ENCODE measurements around the gene C19orf47. TPM values are rescaled to one million over a fixed set of nuclear protein-coding genes. Genes with fewer than 3 reads are reported as not detected.

Gene C19orf47
- total and polyA plus RNA-seq, 2 donors (not counting 3 experiments of a cell fraction or from before 2014, with no cell fraction given), result 16.4 to 27.0 TPM

GRCh38 chr19:40286971-40287421 lies 61.2 kb downstream of the C19orf47 start:
- Histone ChIP-seq H3K36me3 (ENCODE audit: control insufficient read depth in 2 of 2, extremely low read depth in 1 of 2, insufficient read depth in 2 of 2, low read length in 2 of 2) (peaks cover 0 to 3% of the 10 kb centered on the region in 2 experiments), H3K79me2 (ENCODE audit: control insufficient read depth, insufficient read depth, low read length) (peaks cover 28% of the 10 kb centered on the region), H2AFZ (ENCODE audit: low read depth, low read length) (peak overlapping the region; percentile 8), H3K4me3 (replicated peaks in 1 of 3; ENCODE audit: insufficient read depth in 1 of 3, low read depth in 1 of 3, low read length in 3 of 3) (no peak overlapping the region), H3K27ac (ENCODE audit: insufficient read depth, low read depth, low read length) (no peak overlapping the region), H3K4me1 (ENCODE audit: control insufficient read depth, extremely low read depth, insufficient read depth, low read length) (peaks cover 11% of the 10 kb centered on the region), H3K27me3 (ENCODE audit: control insufficient read depth in 2 of 2, insufficient read depth in 2 of 2, low read length in 2 of 2) (no peaks in the 10 kb centered on the region), H3K4me2 (ENCODE audit: insufficient read depth, low read length) (no peak overlapping the region), H3K9ac (replicated peaks; ENCODE audit: extremely low read depth, insufficient read depth, low read length) (no peak overlapping the region), H4K20me1 (replicated peaks; ENCODE audit: control insufficient read depth, extremely low read depth, insufficient read depth, low read length) (no peaks in the 10 kb centered on the region), H3K9me1 (replicated peaks; ENCODE audit: control insufficient read depth, extremely low read depth, insufficient read depth, low read length) (no peaks in the 10 kb centered on the region), H3K9me3 (replicated peaks; ENCODE audit: control insufficient read depth, insufficient read depth, low read length) (no peaks in the 10 kb centered on the region)
- no TSS peak for BruUV-seq (replicated peaks)
- dilution Hi-C loops (cut with MboI; ENCODE audit: extremely low pct_ligation_motif_present, low sequenced_read_pairs) (no loop called here), intact Hi-C loops (cut with micrococcal nuclease) (no loop called here)
- ChIA-PET CTCF (interaction anchor here (2.5 kb wide), 1 partner anchor 18 kb away, joined by 12 read pairs; no protein-coding TSS in a partner anchor), POLR2A (interaction anchor here (0.6 kb wide), 1 partner anchor 277 kb away, joined by 4 read pairs; no protein-coding TSS in a partner anchor)
- no peak for FAIRE-seq
- no peak for DNase-seq (ENCODE audit: low read depth, low spot score)
- no peak for TF ChIP-seq MAX (IDR thresholded peaks at IDR 0.05; ENCODE audit: insufficient read depth, insufficient read length)
- TF ChIP-seq POLR2A (IDR thresholded peaks at IDR 0.05; ENCODE audit: low read depth, low read length), result no peak
- TF ChIP-seq JUN (IDR thresholded peaks at IDR 0.05; ENCODE audit: borderline replicate concordance, insufficient read depth, insufficient read length, low read depth), result no peak
- TF ChIP-seq MYC (IDR thresholded peaks at IDR 0.05; ENCODE audit: low read depth, low read length), result no peak
- TF ChIP-seq GATA2 (IDR thresholded peaks at IDR 0.05; ENCODE audit: insufficient read depth, insufficient read length, low read depth, low read length), result no peak
- TF ChIP-seq CTCF (IDR thresholded peaks at IDR 0.05; ENCODE audit: extremely low read depth in 1 of 2, insufficient read depth in 1 of 2, low read depth in 1 of 2, low read length in 2 of 2), result no peak
- TF ChIP-seq POLR2AphosphoS5 (IDR thresholded peaks at IDR 0.05; ENCODE audit: insufficient read depth, low read depth, low read length), result no peak
- TF ChIP-seq FOS (IDR thresholded peaks at IDR 0.05; ENCODE audit: borderline replicate concordance, insufficient read depth, low read length), result no peak
- no peak for TF ChIP-seq EZH2 (IDR thresholded peaks at IDR 0.05; ENCODE audit: borderline replicate concordance, low read depth, low read length, severe bottlenecking)

Data from endothelial cell of umbilical vein (primary cell).